OCI-LY3 (cell line): Measurements from ENCODE around the gene ERG.

Experiments
- H2AFZ ChIP-seq: fragments of 200-600, 300-600 bp; shearing (Covaris generic); 2 replicates; pipeline ENCODE4 v1.6.0; 2014; ENCODE audit warnings: antibody characterized with exemption, low read depth, low read length
- H3K27ac ChIP-seq: fragments of 200-600, 300-600 bp; sonication (generic); 2 replicates; pipeline ENCODE4 v1.5.1; 2014; ENCODE audit warnings: mild to moderate bottlenecking, low read length, moderate library complexity, mixed read lengths
- H3K27me3 ChIP-seq: fragments of 200-600, 300-600 bp; sonication (generic); 2 replicates; pipeline ENCODE4 v1.6.1; 2014; ENCODE audit warnings: low read depth, low read length, mixed read lengths
- H3K36me3 ChIP-seq: fragments of 200-600, 300-600 bp; sonication (generic); replicated peaks from 2 replicates; pipeline ENCODE3; 2014; ENCODE audit warnings: low read depth, low read length, mixed read lengths
- H3K4me1 ChIP-seq: fragments of 300-600, 200-600 bp; sonication (generic); 2 replicates; pipeline ENCODE4 v1.6.1; 2014; ENCODE audit warnings: low read length, mixed read lengths
- H3K4me2 ChIP-seq: fragments of 200-600, 300-600 bp; sonication (generic); 2 replicates; pipeline ENCODE4 v1.6.1; 2014; ENCODE audit warnings: low read length, mixed read lengths
- H3K4me3 ChIP-seq: fragments of 300-600, 200-600 bp; sonication (generic); 2 replicates; pipeline ENCODE4 v1.5.1; 2014; ENCODE audit warnings: antibody characterized with exemption, mild to moderate bottlenecking, low read length, moderate library complexity
- H3K79me2 ChIP-seq: fragments of 300-600, 200-600 bp; shearing (Covaris generic); 2 replicates; pipeline ENCODE4 v1.6.1; 2014; ENCODE audit warnings: mild to moderate bottlenecking, low read length, mixed read lengths
- H3K9ac ChIP-seq: fragments of 300-600, 200-600 bp; shearing (Covaris generic); 2 replicates; pipeline ENCODE4 v1.6.0; 2014; ENCODE audit warnings: mild to moderate bottlenecking, low read length, moderate library complexity
- H3K9me3 ChIP-seq: fragments of 200-600, 300-600 bp; shearing (Covaris generic); 2 replicates; pipeline ENCODE4 v1.6.1; 2014; ENCODE audit warnings: low read length, mixed read lengths; ENCODE audit not compliant: insufficient read depth
- H4K20me1 ChIP-seq: fragments of 200-600, 300-600 bp; sonication (generic); 2 replicates; pipeline ENCODE4 v1.6.1; 2016; ENCODE audit warnings: low read length, mixed read lengths; ENCODE audit not compliant: insufficient read depth
- CTCF ChIP-seq: fragments of 200-600, 300-600 bp; sonication (generic); IDR thresholded peaks from 2 replicates; pipeline ENCODE4 v1.5.1; 2014; ENCODE audit warnings: antibody characterized with exemption, low read length, low read depth
- EZH2phosphoT487 ChIP-seq: fragments of 200-600 bp; shearing (Covaris generic); IDR thresholded peaks from 2 replicates; pipeline ENCODE4 v1.6.1; 2018; ENCODE audit warnings: antibody characterized with exemption, mixed run types, low read depth

ERG gene

DNA sequence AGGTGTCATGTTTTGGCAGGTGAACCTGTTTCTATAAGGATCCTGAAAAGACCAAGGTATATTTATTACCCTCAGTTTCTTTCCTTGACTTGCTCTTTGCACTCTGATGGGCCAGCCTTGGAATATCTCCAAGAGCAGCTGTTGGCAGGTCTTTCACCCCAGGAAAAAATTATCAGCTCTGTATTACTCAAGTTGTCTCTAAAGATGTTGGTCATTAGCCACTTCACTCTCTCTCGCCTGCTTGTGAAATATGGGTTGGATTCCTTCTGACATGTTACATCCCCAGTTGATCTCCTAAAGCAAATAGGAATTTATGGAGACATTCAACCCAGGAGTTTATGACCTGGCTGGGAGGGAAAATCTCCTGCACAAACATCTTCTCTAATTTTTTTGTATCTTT, 155.5 kb downstream of the ERG start:
- no peak overlapping the region for H3K9ac ChIP-seq
- no peaks in the 10 kb centered on the region for H3K4me1 ChIP-seq
- no peak overlapping the region for H3K27ac ChIP-seq
- H3K9me3 ChIP-seq, result no peaks in the 10 kb centered on the region
- H3K4me3 ChIP-seq, result no peak overlapping the region
- H2AFZ ChIP-seq, result no peak overlapping the region
- H4K20me1 ChIP-seq, result no peaks in the 10 kb centered on the region
- TF ChIP-seq CTCF (no peak), EZH2phosphoT487 (no peak)
- no peaks in the 10 kb centered on the region for H3K36me3 ChIP-seq
- no peaks in the 10 kb centered on the region for H3K79me2 ChIP-seq
- no peak overlapping the region for H3K4me2 ChIP-seq
- peaks cover 4% of the 10 kb centered on the region; the same call in 1 of the 2 replicates for H3K27me3 ChIP-seq

DNA sequence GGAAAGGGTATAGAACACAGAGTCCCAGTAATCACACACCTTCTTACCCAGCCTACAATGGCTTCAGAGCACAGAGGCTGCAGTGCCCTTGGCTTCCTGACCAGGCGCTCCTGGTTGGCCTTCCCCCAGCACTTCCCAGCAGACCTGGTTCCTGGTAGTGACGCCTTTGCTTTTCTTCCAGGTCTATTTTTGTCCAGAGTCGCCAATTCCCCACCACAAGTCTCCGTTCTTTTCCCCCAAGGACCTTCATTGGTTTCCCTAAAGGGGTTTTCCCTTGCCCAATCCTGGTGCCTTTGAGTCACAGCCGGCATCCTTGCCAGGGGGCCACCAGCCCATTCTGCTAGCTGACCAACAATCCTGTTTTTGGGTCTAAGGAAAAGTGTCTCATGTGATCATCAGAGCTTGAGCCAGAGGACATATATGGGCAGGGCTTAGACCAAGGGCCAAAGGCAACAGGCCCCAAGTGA, 156.7 kb downstream of the ERG start:
- Histone ChIP-seq H3K4me3 (no peak overlapping the region), H3K4me2 (no peak overlapping the region), H3K27me3 (no peaks in the 10 kb centered on the region; the same call in 1 of the 2 replicates), H3K9me3 (no peaks in the 10 kb centered on the region), H3K79me2 (no peaks in the 10 kb centered on the region), H3K9ac (no peak overlapping the region), H2AFZ (no peak overlapping the region), H3K36me3 (no peaks in the 10 kb centered on the region), H3K27ac (no peak overlapping the region), H4K20me1 (no peaks in the 10 kb centered on the region), H3K4me1 (no peaks in the 10 kb centered on the region)
- TF ChIP-seq EZH2phosphoT487 (no peak), CTCF (no peak)

DNA sequence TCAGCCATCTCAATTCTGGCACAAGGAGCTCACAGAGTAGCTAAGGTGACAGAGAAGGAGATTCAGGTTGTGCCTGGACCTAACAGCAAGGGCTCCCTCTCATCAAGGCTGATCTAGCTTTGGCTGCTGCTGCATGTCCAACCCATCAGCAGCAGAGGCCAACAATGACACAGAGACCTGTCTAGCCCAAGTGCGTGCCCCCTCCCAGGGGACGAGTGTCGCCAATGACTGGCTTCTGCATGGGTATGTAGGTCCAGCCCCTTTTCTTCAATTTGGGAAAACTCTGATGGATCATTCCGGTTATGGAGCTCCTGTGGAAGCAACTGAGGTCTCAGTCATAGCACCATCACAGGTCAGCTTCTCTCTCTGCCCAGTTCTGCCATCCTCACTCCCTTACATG, 158.1 kb downstream of the ERG start:
- H2AFZ ChIP-seq, result no peak overlapping the region
- H3K9me3 ChIP-seq, result no peaks in the 10 kb centered on the region
- H3K79me2 ChIP-seq, result no peaks in the 10 kb centered on the region
- H3K36me3 ChIP-seq, result no peaks in the 10 kb centered on the region
- no peak overlapping the region for H3K9ac ChIP-seq
- H3K4me2 ChIP-seq, result no peak overlapping the region
- H4K20me1 ChIP-seq, result no peaks in the 10 kb centered on the region
- H3K27ac ChIP-seq, result no peak overlapping the region
- no peaks in the 10 kb centered on the region for H3K4me1 ChIP-seq
- TF ChIP-seq CTCF, result no peak
- no peak for TF ChIP-seq EZH2phosphoT487
- no peaks in the 10 kb centered on the region; the same call in 1 of the 2 replicates for H3K27me3 ChIP-seq
- H3K4me3 ChIP-seq, result no peak overlapping the region

- H3K4me3 ChIP-seq, result no peak overlapping the region
- H3K79me2 ChIP-seq, result no peaks in the 10 kb centered on the region
- H3K9me3 ChIP-seq, result no peaks in the 10 kb centered on the region
- no peak for TF ChIP-seq CTCF
- TF ChIP-seq EZH2phosphoT487, result no peak
- no peak overlapping the region for H3K27ac ChIP-seq
- no peak overlapping the region for H2AFZ ChIP-seq
- H4K20me1 ChIP-seq, result no peaks in the 10 kb centered on the region
- no peaks in the 10 kb centered on the region for H3K36me3 ChIP-seq
- no peak overlapping the region for H3K9ac ChIP-seq
- no peak overlapping the region for H3K4me2 ChIP-seq
- no peaks in the 10 kb centered on the region for H3K4me1 ChIP-seq
- H3K27me3 ChIP-seq, result no peaks in the 10 kb centered on the region; the same call in 1 of the 2 replicates
These were observed 160.5 kb downstream of the ERG start for GRCh38 chr21:38337793-38338192.
